IMR-90 (cell line): Measurements from ENCODE around the gene LAG3. TPM values are rescaled to one million over a fixed set of nuclear protein-coding genes. Genes with fewer than 3 reads are reported as not detected.

Experiments used
- ATAC-seq: fragments of 200-7000 bp; cut with Tn5 transposase; 2 replicates; pipeline ENCODE4 v1.9.1; 2020; ENCODE audit warnings: low read depth, mild to moderate bottlenecking, moderate library complexity
- BruUV-seq: library from RNA; stranded (reverse); fragments of 400-500 nt; replicated peaks from 2 replicates; lab custom pipeline; 2021; lab: Mats Ljungman, UMichigan
- CTCF ChIA-PET: fragments of 300-600 bp; formaldehyde crosslinking; extraction: SDS; loops from one replicate; lab custom pipeline; 2021; ENCODE audit warnings: antibody characterized with exemption; lab: Yijun Ruan, JAX
- POLR2A ChIA-PET: fragments of 300-600 bp; sonication (Branson Sonifier 250); formaldehyde crosslinking; loops from one replicate; lab custom pipeline; 2022; ENCODE audit warnings: antibody characterized with exemption; ENCODE audit not compliant: unreplicated experiment; lab: Charles Lee
- DNase-seq: peaks from one replicate; pipeline ENCODE4 v3.0.0; 2013
- H2AFZ ChIP-seq: replicated peaks from 2 replicates; pipeline ENCODE3; 2013; ENCODE audit warnings: low read length, mild to moderate bottlenecking; ENCODE audit not compliant: poor library complexity
- H2AK5ac ChIP-seq: 2 replicates; pipeline ENCODE4 v1.6.1; 2013; ENCODE audit warnings: low read depth, low read length, inconsistent platforms
- H2AK9ac ChIP-seq: replicated peaks from 2 replicates; pipeline ENCODE3; 2013; ENCODE audit warnings: mild to moderate bottlenecking, low read depth, low read length, moderate library complexity; ENCODE audit not compliant: poor library complexity
- H2BK120ac ChIP-seq: 2 replicates; pipeline ENCODE4 v1.6.1; 2013; ENCODE audit warnings: low read depth, low read length, inconsistent platforms
- H2BK15ac ChIP-seq: 3 replicates; pipeline ENCODE4 v1.6.1; 2013; ENCODE audit warnings: low read depth, low read length, inconsistent platforms
- H2BK20ac ChIP-seq: 2 replicates; pipeline ENCODE4 v1.6.1; 2013; ENCODE audit warnings: low read depth, mild to moderate bottlenecking, inconsistent platforms, low read length, moderate library complexity
- H2BK5ac ChIP-seq: 2 replicates; pipeline ENCODE4 v1.6.1; 2013; ENCODE audit warnings: mild to moderate bottlenecking, low read depth, low read length, inconsistent platforms; ENCODE audit not compliant: poor library complexity, severe bottlenecking
- H3K14ac ChIP-seq: replicated peaks from 2 replicates; pipeline ENCODE4 v1.6.1; 2013; ENCODE audit warnings: low read depth, low read length, inconsistent platforms
- H3K18ac ChIP-seq: 2 replicates; pipeline ENCODE4 v1.6.1; 2013; ENCODE audit warnings: low read depth, low read length, control low read depth
- H3K23ac ChIP-seq: 2 replicates; pipeline ENCODE4 v1.6.1; 2013; ENCODE audit warnings: low read depth, low read length, inconsistent platforms
- H3K27ac ChIP-seq: 2 replicates; pipeline ENCODE4 v1.5.1; 2013; ENCODE audit warnings: mild to moderate bottlenecking, control low read depth, low read length; ENCODE audit not compliant: insufficient read depth
- H3K27me3 ChIP-seq: 2 replicates; pipeline ENCODE4 v1.6.1; 2013; ENCODE audit warnings: low read length; ENCODE audit not compliant: control insufficient read depth, insufficient read depth
- H3K36me3 ChIP-seq: 2 replicates; pipeline ENCODE4 v1.6.1; 2013; ENCODE audit warnings: low read length, mixed read lengths; ENCODE audit not compliant: control insufficient read depth, insufficient read depth
- H3K4ac ChIP-seq: 2 replicates; pipeline ENCODE4 v1.6.1; 2013; ENCODE audit warnings: low read depth, low read length, inconsistent platforms
- H3K4me1 ChIP-seq: 2 replicates; pipeline ENCODE4 v1.6.1; 2013; ENCODE audit warnings: low read length, mixed read lengths; ENCODE audit not compliant: control insufficient read depth, insufficient read depth
- H3K4me2 ChIP-seq: 2 replicates; pipeline ENCODE4 v1.6.1; 2013; ENCODE audit warnings: low read depth, mild to moderate bottlenecking, control low read depth, low read length, moderate library complexity
- H3K4me3 ChIP-seq: 2 replicates; pipeline ENCODE4 v1.5.1; 2013; ENCODE audit warnings: low read depth, mild to moderate bottlenecking, control low read depth, low read length, moderate library complexity; ENCODE audit not compliant: insufficient read depth
- H3K56ac ChIP-seq: 2 replicates; pipeline ENCODE4 v1.6.1; 2013; ENCODE audit warnings: low read length, inconsistent platforms; ENCODE audit not compliant: insufficient read depth; ENCODE audit errors: extremely low read depth
- H3K79me1 ChIP-seq, 2 experiments: 2 replicates each; pipeline ENCODE4 v1.6.1; 2013; ENCODE audit warnings: low read length in 2 of 2, inconsistent platforms in 1 of 2, low read depth in 1 of 2
- H3K9ac ChIP-seq: 2 replicates; pipeline ENCODE4 v1.6.1; 2013; ENCODE audit warnings: low read depth, low read length, control low read depth
- H3K9me1 ChIP-seq: 2 replicates; pipeline ENCODE4 v1.6.1; 2013; ENCODE audit warnings: low read length, inconsistent platforms; ENCODE audit not compliant: insufficient read depth
- H3K9me3 ChIP-seq: 2 replicates; pipeline ENCODE4 v1.6.1; 2013; ENCODE audit warnings: low read length; ENCODE audit not compliant: control insufficient read depth, insufficient read depth
- H4K20me1 ChIP-seq: 2 replicates; pipeline ENCODE4 v1.6.1; 2013; ENCODE audit warnings: low read length, inconsistent platforms; ENCODE audit not compliant: insufficient read depth
- H4K5ac ChIP-seq: 2 replicates; pipeline ENCODE4 v1.6.1; 2013; ENCODE audit warnings: mild to moderate bottlenecking, low read depth, low read length, control low read depth
- H4K8ac ChIP-seq, 2 experiments: 2 replicates each; pipeline ENCODE4 v1.6.1; 2013; ENCODE audit warnings: low read depth in 2 of 2, low read length in 2 of 2, control low read depth in 1 of 2, inconsistent platforms in 1 of 2
- H4K91ac ChIP-seq: 2 replicates; pipeline ENCODE4 v1.6.1; 2013; ENCODE audit warnings: low read depth, low read length, inconsistent platforms; ENCODE audit not compliant: insufficient read depth
- BHLHE40 ChIP-seq: fragments of 150-350 bp; IDR thresholded peaks from 2 replicates; pipeline ENCODE4 v1.6.1; 2016; ENCODE audit warnings: mild to moderate bottlenecking, low read depth, low read length
- CEBPB ChIP-seq: IDR thresholded peaks from 2 replicates; pipeline ENCODE4 v1.6.1; 2012; ENCODE audit warnings: low read depth, low read length, improper control_type of control experiment
- CHD1 ChIP-seq: IDR thresholded peaks from 2 replicates; pipeline ENCODE4 v1.6.1; 2012; ENCODE audit warnings: low read depth, low read length, improper control_type of control experiment
- FOS ChIP-seq: fragments of 150-350 bp; IDR thresholded peaks from 2 replicates; pipeline ENCODE4 v1.6.1; 2016; ENCODE audit warnings: low read depth, low read length
- MAFK ChIP-seq: IDR thresholded peaks from 2 replicates; pipeline ENCODE4 v1.6.1; 2012; ENCODE audit warnings: low read depth, low read length, improper control_type of control experiment
- MAZ ChIP-seq: IDR thresholded peaks from 2 replicates; pipeline ENCODE4 v1.6.1; 2012; ENCODE audit warnings: low read depth, mild to moderate bottlenecking, low read length, improper control_type of control experiment, moderate library complexity, borderline replicate concordance
- MXI1 ChIP-seq: IDR thresholded peaks from 2 replicates; pipeline ENCODE4 v1.6.1; 2012; ENCODE audit warnings: low read depth, mild to moderate bottlenecking, low read length, moderate library complexity, borderline replicate concordance
- RAD21 ChIP-seq: IDR thresholded peaks from 2 replicates; pipeline ENCODE4 v1.6.1; 2012; ENCODE audit warnings: low read length, improper control_type of control experiment
- RCOR1 ChIP-seq: IDR thresholded peaks from 2 replicates; pipeline ENCODE4 v1.6.1; 2012; ENCODE audit warnings: mild to moderate bottlenecking, low read length, improper control_type of control experiment; ENCODE audit not compliant: insufficient replicate concordance
- RFX5 ChIP-seq: IDR thresholded peaks from 2 replicates; pipeline ENCODE4 v1.8.0; 2012; ENCODE audit warnings: low read depth, mild to moderate bottlenecking, low read length, moderate library complexity
- SMC3 ChIP-seq: fragments of 150-350 bp; IDR thresholded peaks from 2 replicates; pipeline ENCODE4 v1.6.1; 2016; ENCODE audit warnings: low read depth, mild to moderate bottlenecking, antibody characterized with exemption, low read length, moderate library complexity
- WGBS, 2 experiments: methylation state at CpG; one replicate each; pipeline versions ENCODE4 v1.1.5 to v1.1.7; 2013; ENCODE audit warnings: missing lambda C conversion rate in 2 of 2; ENCODE audit not compliant: insufficient read length in 1 of 2; ENCODE audit errors: extremely low coverage in 2 of 2; 5-methylcytosine and 5-hydroxymethylcytosine counted together
- dilution Hi-C: fragments of 300-500 bp; cut with HindIII; formaldehyde crosslinking; loops from one replicate; pipeline ENCODE4 v1.14.3; 2018; ENCODE audit warnings: low sequenced_read_pairs; ENCODE audit not compliant: unreplicated experiment
- in situ Hi-C: fragments of 300-500 bp; cut with MboI; formaldehyde crosslinking; loops from 3 replicates; pipeline ENCODE4 v1.14.3; 2019; ENCODE audit warnings: low sequenced_read_pairs, inconsistent platforms, mixed read lengths
- intact Hi-C: fragments of 100-400 bp; cut with micrococcal nuclease; formaldehyde crosslinking; loops from 2 replicates; pipeline ENCODE4 v1.10.0; 2022
- polyA plus RNA-seq, 3 experiments: library from polyadenylated mRNA; depleted of rRNA; stranded (reverse); fragments of >200 nt; gene quantifications; 2 replicates each; pipeline ENCODE4 v1.2.3, GENCODE V29; 2012; ENCODE audit warnings: low replicate concordance in 1 of 3
- total RNA-seq: library from RNA; depleted of rRNA; stranded (reverse); fragments of >200 nt; gene quantifications from 2 replicates; pipeline ENCODE4 v1.2.3, GENCODE V29; 2012
- TF ChIP-seq, protein P1 (sequence below): fragments of 150-350 bp; IDR thresholded peaks from 2 replicates; pipeline ENCODE4 v1.6.1; 2017; ENCODE audit warnings: mild to moderate bottlenecking, antibody characterized with exemption, low read length, low read depth
- TF ChIP-seq, protein P2 (sequence below): conservative IDR thresholded peaks from 2 replicates; pipeline ENCODE4 v1.5.1; 2012; ENCODE audit warnings: mild to moderate bottlenecking, low read depth, low read length, improper control_type of control experiment

Gene LAG3
- total and polyA plus RNA-seq, 2 of the 4 experiments (the other 2 are of a cell fraction), result 0.41 TPM; not detected in 1

GRCh38 chr12:6788972-6789924 lies 16.9 kb downstream of the LAG3 start, which contains the start of gene CD4:
CD4 (plus strand) TSS chr12:6789528; CDS start chr12:6800139, 10,611 bp downstream.
- Histone ChIP-seq H2AK5ac (peak within 1 kb of the TSS; percentile 8; the same call in 1 of the 2 replicates), H2BK15ac (peak within 1 kb of the TSS; percentile 57; the same call in 1 of the 3 replicates), H2BK5ac (peak within 1 kb of the TSS; percentile 45), H4K8ac (peak within 1 kb of the TSS; percentile 84 to 92), H3K4me2 (peak within 1 kb of the TSS; percentile 78), H2BK120ac (peak within 1 kb of the TSS; percentile 62), H3K9me3 (no peaks in the 10 kb centered on the region), H4K91ac (peak within 1 kb of the TSS; percentile 86), H3K9me1 (peaks cover 8% of the 10 kb centered on the region; the same call in 1 of the 2 replicates), H3K56ac (peak within 1 kb of the TSS; percentile 25; the same call in 1 of the 2 replicates), H4K20me1 (no peaks in the 10 kb centered on the region), H2AFZ (peak within 1 kb of the TSS; percentile 83), H3K79me1 (peaks cover 0 to 14% of the 10 kb centered on the region in 2 experiments; a peak in 2 of 4 replicates), H3K4me1 (peaks cover 21% of the 10 kb centered on the region), H2BK20ac (peak within 1 kb of the TSS; percentile 4; the same call in 1 of the 2 replicates), H3K27ac (peak within 1 kb of the TSS; percentile 63), H3K4me3 (peak within 1 kb of the TSS; percentile 42), H3K4ac (peak within 1 kb of the TSS; percentile 75), H3K14ac (peak within 1 kb of the TSS; percentile 91), H2AK9ac (peak within 1 kb of the TSS; percentile 60), H4K5ac (peak within 1 kb of the TSS; percentile 99), H3K18ac (peak within 1 kb of the TSS; percentile 71), H3K23ac (peak within 1 kb of the TSS; percentile 92), H3K9ac (peak within 1 kb of the TSS; percentile 63), H3K27me3 (no peaks in the 10 kb centered on the region), H3K36me3 (no peaks in the 10 kb centered on the region)
- no TSS peak for BruUV-seq
- DNase-seq (no peak), ATAC-seq (peak; percentile 77)
- intact Hi-C loops (no loop called here), in situ Hi-C loops (no loop called here), dilution Hi-C loops (no loop called here)
- ChIA-PET CTCF (interaction anchor here (0.9 to 1.8 kb wide), 3 partner anchors 10 to 37 kb away, joined by 3 to 12 read pairs (median 3); partner anchors contain the start of gene MLF2), POLR2A (interaction anchor here (0.5 kb wide), 2 partner anchors 30 to 128 kb away, joined by 3 read pairs; no protein-coding TSS in a partner anchor)
- WGBS, 2 experiments, result 27% methylated on average over 6 of the region's 18 CpGs; no CpG with 5 or more reads in 1 of the 2 experiments
- TF ChIP-seq, protein P1, sequence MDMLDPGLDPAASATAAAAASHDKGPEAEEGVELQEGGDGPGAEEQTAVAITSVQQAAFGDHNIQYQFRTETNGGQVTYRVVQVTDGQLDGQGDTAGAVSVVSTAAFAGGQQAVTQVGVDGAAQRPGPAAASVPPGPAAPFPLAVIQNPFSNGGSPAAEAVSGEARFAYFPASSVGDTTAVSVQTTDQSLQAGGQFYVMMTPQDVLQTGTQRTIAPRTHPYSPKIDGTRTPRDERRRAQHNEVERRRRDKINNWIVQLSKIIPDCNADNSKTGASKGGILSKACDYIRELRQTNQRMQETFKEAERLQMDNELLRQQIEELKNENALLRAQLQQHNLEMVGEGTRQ, result no peak
- TF ChIP-seq RCOR1 (no peak), SMC3 (no peak), RFX5 (no peak), CHD1 (no peak), BHLHE40 (no peak), CEBPB (no peak), FOS (no peak), MAZ (no peak), MXI1 (no peak), RAD21 (no peak), MAFK (no peak)
- TF ChIP-seq, protein P2, sequence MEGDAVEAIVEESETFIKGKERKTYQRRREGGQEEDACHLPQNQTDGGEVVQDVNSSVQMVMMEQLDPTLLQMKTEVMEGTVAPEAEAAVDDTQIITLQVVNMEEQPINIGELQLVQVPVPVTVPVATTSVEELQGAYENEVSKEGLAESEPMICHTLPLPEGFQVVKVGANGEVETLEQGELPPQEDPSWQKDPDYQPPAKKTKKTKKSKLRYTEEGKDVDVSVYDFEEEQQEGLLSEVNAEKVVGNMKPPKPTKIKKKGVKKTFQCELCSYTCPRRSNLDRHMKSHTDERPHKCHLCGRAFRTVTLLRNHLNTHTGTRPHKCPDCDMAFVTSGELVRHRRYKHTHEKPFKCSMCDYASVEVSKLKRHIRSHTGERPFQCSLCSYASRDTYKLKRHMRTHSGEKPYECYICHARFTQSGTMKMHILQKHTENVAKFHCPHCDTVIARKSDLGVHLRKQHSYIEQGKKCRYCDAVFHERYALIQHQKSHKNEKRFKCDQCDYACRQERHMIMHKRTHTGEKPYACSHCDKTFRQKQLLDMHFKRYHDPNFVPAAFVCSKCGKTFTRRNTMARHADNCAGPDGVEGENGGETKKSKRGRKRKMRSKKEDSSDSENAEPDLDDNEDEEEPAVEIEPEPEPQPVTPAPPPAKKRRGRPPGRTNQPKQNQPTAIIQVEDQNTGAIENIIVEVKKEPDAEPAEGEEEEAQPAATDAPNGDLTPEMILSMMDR, result no peak
